Posterior cingulate gyrus (tissue), 11 donors: ENCODE measurements around the gene KDM4C.
"Not testable (repeated sequence)": the region's sequence is repeated elsewhere in the genome, so short reads cannot be mapped to it uniquely, and the experiment has no call there.

Experiments used
- DNase-seq, 10 donors: peaks; one replicate each; pipeline versions ENCODE4 v3.0.0 to v3.0.0-alpha.2; 2020 to 2021; ENCODE audit warnings: mixed read lengths in 3 of 10
- intact Hi-C: fragments of 100-400 bp; cut with DNase I; formaldehyde crosslinking; loops from one replicate; pipeline ENCODE4 v1.15.1; 2023

KDM4C gene

DNA sequence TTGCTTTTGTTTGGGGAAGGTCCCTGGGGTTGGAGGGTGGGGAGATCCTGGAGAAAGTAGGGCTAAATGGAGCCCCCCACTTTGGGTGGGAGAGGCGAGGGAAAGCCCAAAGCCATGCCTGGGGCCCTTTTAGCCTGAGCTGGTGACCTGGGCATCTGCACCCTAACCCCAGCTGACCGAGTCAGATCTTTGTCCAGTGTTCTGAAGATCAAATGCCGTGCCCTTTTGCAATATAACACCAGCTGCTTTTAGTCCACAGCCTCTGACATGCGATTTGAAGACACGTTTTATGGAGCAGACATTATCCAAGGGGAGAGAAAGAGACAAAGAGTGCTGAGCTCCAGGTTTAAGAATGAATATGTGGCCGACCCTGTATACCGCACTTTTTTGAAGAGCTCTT is 416.5 kb downstream of the KDM4C start:
- intact Hi-C loops, result no loop called here
- no peak for DNase-seq

DNA sequence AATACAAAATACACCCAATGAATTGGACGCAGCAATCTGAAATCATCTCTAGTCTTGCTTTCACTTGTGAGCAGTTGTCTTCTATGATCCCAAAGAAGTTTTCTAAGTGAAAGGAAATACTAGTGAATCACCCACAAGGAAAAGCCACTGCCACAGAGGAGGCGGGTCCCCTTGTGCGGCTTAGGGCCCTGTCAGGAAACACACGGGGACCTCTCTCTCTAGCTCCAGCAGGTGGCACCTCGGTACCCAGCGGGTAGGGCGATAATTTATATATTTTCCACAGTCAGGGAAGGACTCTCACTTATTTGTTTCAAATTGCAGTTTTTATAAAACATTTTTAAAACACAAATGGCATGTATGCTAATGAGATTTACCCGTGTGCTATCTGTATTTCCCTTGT is 417.1 kb downstream of the KDM4C start:
- intact Hi-C loops, result no loop called here
- DNase-seq, result no peak

DNA sequence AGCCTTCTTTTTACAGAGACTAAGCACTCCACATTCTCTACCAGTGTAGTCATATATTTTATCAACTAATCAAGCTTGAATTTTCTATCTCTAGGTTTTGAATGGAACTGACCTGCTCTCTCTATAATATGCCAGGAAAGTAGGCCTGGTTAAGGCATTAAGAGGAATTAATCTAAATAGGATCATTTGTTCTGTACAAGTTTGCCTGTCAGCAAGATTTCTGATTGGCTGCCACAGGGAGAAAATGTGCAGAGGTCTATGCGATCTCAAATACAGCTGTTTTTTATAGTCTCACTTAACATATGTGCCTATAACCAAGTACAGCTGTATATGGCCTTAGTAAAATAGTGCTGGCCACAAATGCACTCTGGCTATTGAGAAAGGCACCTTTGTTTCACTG is 418.8 kb downstream of the KDM4C start:
- DNase-seq, result no peak

DNA sequence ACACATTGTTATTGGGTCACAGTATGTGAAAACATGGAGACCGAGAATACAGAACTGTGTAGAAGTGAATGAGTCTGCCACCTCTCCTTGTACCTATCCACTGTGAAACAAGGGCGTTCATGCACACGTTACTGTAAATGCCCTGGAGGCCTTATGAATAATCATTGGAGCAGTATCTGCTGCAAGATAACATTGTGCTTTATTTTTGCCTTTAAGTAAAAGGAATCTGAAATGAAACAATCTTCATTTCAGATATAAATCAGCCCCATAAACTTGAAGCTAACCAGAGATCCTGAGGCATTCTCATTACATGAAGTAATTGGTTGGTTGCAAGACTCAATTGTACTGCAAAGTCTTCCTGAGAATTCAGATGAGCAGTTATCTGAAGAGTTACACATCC is 419.6 kb downstream of the KDM4C start:
- intact Hi-C loops, result no loop called here
- DNase-seq, result no peak

More for the DNA sequence above, 418.8 kb downstream of the KDM4C start:
- intact Hi-C loops, result no loop called here

DNA sequence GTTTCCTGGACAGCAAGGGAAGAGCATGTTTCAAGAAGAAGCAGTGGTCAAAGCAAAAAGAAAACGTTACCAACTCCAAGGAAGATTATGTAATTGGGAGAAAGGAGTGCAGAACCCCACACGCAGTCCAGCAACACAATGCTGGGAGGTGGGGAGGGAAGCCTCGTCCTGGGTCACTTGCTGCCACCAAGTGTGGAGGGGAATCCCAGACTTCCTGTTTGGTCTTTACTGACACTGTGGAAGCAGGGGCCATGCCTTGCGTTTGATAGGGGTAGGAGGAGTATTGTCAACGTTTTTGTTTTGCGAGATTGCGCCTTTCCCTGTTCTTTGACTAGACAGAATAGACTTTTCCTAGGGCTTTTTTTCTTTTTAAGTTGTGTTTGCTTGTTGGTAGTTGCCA is 421.0 kb downstream of the KDM4C start:
- intact Hi-C loops, result no loop called here
- DNase-seq, result no peak

DNA sequence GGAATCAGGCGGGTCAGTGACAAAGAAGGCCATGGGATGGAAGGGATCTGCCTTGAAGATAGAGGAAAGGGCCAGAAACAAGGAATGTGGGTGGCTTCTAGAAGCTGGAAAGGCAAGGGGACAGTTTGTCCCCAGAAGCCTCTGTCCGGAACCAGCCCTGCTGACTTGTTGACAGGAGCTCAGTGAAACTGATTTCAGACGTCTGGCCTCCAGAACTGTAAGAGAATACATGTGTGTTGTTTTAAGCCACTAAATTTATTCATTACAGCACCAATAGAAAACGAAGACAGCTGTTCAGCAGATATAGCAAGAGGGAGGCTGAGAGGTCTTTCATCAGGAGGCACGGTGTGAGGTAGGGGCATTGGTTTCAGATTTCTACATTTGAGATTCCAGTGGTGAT is 422.5 kb downstream of the KDM4C start:
- no peak for DNase-seq
- intact Hi-C loops, result no loop called here

DNA sequence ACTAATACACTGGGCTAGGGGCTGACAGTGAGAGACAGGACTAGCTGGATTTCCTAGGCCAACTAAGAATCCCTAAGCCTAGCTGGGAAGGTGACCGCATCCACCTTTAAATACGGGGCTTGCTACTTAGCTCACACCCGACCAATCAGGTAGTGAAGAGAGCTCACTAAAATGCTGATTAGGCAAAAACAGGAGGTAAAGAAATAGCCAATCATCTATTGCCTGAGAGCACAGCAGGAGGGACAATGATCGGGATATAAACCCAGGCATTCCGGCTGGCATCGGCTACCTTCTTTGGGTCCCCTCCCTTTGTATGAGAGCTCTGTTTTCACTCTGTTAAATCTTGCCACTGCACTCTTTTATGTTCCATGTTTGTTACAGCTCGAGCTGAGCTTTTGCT is 425.4 kb downstream of the KDM4C start:
- DNase-seq, intact Hi-C loops: not testable (repeated sequence)

DNA sequence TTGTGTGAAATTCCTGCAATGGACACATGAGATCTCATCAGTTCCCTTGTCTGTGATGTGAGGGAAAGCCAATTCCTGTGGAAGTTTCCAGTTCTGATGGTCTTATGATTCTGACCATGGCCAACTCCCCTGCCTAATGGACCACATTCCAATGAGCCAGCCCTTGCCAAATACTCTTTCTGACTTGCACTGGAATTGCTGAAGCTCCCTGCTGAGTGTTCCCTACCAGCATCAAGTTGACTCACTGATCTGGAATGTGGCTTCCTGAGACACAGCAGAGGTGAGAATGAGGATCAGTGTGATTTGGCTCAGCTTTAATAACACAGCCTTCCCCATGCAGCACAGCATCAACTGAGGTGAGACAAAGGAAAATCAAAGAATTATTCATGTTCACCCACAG is 427.8 kb downstream of the KDM4C start:
- no peak for DNase-seq
- intact Hi-C loops, result no loop called here

DNA sequence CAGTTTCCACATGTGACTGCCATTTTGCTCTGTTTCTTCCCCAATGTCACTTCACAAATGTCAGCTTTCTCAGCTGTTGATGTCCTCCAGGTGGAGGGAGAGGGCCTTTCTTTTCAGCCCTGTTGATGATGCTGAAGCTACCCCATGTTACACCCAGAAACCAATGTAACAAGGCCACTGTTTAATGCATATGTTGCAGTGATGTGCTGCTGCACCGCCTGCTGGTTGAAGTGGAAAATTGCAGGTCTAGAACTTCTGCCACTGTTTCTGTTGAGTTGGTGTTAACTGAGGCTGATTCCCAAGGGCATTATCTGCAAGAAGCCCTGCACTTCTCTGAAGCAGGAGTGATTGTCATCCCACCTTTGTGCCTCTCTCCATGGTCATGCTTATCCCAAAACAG is 428.4 kb downstream of the KDM4C start:
- DNase-seq, result no peak
- intact Hi-C loops, result no loop called here

DNA sequence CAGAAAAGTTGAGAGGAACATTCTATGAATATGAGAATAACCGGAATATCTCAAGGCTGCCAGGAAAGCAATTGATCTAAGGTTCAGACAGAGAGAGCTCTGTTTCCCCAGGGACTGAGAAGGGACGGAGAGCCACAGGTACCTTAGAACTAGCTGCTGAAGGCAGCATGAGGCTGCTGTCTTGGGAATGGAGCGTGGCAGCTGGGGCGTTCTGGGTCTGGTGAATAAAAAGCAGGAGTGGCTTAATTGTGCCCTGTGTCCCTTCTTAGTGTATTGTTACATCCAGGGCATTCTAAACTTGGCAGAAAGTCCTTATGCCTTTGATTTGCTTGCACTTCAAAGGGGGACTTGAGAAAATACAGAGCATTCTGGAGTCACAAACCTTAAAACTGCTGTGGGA is 434.5 kb downstream of the KDM4C start:
- intact Hi-C loops, result no loop called here
- DNase-seq, result no peak

DNA sequence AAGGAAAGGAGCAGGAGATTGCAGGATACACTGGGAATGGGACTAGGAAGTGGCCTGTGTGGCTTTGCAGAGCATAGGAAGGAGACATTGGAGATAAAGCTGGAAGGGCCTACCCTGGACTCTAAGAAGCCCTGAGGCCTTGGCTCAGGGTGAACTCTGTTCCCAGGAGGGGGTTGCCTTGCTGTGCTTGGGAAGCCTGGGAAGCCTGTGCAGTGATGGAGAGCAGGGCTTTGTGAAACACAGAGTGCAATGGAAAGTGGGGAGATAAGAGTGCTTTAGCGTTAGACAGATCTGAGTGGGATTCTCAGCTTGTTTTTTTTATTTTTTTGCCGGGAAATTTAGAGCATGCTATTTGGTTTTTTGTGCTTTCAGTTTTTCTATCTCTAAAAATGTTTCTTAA is 437.8 kb downstream of the KDM4C start:
- intact Hi-C loops, result no loop called here
- DNase-seq, result no peak

DNA sequence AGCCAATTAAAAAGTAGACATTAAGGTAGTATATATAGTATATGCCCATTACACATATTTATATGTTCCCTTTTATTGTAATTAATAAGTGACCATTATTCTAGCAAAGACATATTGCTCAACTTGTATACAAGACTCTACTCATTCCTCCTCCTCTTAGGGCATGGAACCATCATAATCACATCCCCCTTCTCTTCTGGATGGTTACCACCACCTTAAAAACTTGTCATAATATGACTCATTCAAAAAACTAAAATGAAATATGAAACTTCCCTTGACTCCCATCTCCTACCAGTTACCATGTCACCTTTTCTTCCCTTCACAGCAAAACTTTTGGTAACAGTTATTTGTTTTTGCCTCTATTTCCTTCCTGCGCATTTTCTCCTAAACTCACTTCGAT is 438.7 kb downstream of the KDM4C start:
- DNase-seq, result no peak
- intact Hi-C loops, result no loop called here

DNA sequence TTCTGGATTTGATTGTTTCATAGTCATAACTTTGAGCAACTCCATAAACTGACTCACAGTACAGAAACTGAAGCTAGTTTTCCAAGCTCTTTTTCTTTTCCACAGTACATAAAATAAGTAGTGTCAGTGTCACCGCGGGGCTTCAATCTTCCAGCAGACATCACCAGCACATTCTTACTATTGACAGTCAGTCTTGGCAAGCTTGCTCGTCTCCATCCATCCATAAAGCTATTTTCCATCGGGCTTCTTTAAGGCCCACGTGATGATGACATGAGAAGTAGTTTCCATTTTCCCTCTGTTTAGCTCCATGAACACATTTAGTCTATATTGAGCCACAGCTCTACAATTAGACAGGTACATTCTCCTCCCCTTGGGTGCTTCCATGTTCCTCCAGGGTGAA is 443.4 kb downstream of the KDM4C start:
- intact Hi-C loops, result no loop called here
- no peak for DNase-seq

DNA sequence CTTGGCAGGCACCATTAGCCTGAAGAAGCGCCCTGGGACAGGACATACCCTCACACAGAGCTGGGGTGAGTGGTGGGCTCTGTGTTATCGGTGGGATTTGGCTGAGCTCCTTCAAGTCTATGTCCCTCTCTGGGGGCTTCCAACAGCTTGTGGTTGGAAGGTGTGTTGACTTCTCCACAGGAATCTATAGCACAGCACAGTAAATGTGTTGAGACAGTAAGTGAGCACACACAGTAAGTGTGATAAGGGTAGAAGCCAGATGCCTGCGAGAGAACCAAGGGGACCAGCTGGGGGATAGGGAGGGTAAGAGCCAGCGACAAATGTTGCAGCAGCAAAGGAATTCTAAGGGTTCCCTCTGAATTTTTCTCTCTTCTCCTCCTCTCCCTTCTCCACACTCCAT is 448.0 kb downstream of the KDM4C start:
- intact Hi-C loops, result no loop called here
- no peak for DNase-seq

DNA sequence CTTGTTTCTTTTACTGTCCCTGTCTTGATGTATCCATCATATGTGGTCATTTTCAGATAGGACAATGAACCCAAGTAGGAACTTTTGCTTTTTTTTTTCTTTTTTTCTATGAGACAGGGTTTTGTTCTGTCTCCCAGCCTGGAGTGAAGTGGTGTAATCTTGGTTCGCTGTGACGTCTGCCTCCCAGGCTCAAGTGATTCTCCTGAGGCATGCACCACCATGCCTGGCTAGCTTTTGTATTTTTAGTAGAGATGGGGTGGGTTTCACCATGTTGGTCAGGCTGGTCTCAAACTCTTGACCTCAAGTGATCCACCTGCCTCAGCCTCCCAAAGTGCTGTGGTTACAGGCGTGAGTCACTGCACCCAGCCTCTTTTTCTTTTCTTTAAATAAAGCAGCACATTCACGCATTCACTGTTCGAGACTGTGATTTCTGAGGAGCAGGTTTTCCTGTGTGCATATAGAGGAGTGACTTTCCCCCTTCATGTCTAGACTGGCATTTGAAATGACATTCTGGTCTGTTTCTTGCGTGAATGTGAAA is 448.5 kb downstream of the KDM4C start:
- DNase-seq, result no peak
- intact Hi-C loops, result no loop called here

DNA sequence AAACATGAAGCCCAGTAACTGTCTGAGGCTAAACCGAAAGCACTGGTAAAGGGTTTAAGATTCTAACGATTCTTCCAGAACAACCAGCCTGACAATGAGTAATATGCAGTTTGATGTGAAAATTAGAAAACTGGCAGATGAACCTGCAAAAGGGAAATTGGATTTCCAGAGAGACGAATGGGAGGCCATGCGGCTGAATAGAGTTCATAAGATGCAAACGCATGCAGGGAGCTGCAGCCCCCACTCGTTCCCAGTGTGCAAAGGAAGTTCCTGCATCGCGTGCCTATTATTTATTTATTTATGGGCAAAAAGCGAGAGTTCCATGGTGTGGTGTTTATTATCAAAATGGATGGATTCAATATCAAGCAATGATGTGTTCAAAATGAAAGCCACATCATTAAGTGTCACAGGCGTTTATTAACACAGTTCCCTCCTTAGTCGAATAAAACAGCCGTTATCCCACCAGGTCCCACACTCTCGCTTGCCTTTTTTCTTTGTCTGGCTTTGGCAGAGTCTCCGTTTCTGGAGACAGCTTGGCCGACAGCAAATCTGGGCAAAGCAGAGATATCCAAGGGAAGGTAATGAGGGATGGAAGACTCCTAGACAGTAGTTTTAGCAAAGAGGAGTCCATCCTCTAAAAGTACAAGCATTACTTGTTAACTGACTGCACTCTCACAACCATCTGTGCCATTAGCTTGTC is 451.4 kb downstream of the KDM4C start:
- DNase-seq, result peak in 1 of 10 donors; percentile 20
- intact Hi-C loops, result no loop called here

DNA sequence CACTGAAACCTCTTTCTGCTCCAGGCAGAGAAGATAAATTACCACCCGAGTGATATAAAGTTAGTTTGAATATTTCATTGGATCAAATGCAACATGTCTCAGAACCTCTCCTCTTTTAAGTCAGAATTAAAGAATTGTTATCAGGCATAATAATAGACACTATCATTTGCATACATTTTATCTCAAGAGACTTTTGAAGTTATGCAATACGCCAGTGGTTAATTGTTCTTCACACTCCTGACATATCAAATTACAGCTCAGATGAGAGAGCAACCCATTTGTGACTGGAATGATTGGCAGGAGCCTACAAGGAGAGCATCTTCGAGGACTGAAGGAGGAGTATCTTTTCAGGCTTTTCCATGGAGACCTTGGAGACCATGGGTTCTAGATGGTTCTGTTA is 452.2 kb downstream of the KDM4C start:
- intact Hi-C loops, result no loop called here

DNA sequence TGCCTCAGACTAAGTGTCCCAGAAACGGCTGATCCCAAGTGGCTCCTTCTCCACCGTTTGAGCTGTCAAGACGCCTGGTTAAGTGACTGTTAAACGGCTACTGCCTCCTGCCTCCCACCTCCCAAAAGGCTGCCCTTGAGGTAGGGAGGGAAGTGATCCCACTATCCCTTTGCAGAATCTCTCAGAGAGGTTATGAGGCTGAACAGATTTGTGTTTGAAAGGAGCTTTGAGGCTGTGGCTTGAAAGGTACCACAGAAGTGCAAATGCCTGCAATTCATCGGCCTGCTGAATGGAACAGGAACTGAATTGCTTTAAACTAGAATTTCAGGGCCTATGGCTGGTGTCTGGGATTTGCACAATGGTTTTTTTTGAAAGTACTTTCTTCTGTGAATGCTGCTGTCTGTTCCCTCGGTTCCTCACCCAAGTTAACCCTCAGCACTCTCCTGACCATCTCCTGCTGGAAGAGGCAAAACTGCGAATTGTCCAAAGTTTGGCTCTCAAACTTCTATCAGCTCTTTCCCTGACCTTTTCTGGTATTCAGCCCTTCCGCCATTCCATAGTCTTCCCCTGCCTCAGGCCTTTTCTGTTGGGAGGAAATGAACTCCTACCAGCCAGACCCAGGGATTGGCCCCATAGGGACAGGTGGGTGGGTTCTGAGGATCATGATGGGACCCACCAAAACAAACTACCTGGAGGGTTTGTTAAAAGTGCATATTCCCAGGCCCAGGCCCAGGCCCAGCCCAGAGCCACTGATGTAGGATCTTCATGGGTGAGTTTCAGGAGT is 453.3 kb downstream of the KDM4C start:
- no peak for DNase-seq
- intact Hi-C loops, result no loop called here

More for the DNA sequence above, 452.2 kb downstream of the KDM4C start:
- DNase-seq, result no peak

DNA sequence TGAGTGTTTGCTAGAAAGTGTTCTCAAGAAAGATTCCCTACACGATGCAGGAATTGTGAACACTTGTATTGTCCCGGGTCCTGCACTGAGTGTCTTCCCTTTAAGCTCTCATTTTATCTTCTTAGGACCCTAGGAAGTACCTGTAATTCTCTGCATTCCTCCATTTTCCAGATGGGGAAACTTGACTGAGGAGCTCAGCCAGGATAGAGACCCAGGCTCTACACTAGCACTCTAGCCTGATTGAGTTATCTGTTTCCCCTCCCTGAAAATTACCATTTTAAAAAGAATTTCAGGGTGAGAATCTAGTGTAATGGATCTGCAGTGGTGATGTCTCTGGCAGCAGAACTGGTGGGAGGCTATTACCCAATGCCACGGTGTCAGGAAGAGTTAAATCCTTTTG is 453.9 kb downstream of the KDM4C start:
- no peak for DNase-seq
- intact Hi-C loops, result no loop called here

DNA sequence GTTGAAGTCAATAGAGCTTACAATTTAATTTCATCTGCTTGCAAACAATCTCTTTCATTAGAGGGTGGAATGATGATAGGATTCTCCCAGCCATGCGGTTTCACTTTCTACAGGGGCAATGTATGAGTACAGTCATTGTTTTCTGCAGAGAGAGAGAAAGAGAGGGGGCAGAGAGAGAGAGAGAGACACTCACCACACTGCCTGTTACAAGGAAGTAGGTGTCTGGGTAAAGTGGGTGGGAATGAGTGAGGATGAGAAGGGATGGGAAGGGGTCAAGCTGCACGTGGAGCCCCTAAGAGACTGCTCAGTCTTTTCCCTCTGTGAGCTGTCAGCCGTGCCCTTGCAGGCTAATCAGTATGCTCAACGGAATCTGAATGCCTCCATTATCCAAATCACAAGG is 454.3 kb downstream of the KDM4C start:
- intact Hi-C loops, result no loop called here
- peak in 2 of 10 donors; percentile 22 to 30 for DNase-seq

DNA sequence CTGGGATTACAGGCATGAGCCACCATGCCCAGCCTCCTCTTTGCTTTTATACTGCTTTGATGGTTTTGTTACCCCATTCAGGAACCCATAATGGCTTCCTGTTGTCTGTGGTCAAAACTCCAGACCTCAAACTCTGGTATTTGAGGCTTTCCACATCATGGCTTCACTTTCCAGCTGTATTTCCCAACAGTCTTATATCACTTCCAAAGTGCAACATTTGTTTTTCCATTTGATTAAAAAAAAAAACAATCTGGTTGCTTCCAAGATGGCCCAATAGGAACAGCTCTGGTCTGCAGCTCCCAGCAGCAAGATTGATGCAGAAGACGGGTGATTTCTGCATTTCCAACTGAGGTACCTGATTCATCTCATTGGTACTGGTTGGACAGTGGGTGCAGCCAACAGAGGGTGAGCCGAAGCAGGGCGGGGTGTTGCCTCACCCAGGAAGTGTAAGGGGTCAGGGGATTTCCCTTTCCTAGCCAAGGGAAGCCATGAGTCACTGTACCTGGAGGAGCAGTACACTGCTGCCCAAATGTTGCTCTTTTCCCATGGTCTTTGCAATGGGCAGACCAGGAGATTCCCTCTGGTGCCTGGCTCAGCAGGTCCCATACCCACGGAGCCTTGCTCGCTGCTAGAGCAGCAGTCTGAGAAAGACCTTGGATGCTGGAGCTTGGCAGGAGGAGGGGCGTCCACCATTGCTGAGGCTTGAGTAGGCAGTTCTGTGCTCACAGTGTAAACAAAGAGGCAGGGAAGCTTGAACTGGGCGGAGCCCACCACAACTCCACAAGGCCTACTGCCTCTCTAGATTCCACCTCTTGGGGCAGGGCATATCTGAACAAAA is 458.4 kb downstream of the KDM4C start:
- no peak for DNase-seq
- intact Hi-C loops, result no loop called here
